OCI-LY3 (cell line): ENCODE measurements around the gene BTAF1.

ENCODE experiments used
- EZH2phosphoT487 ChIP-seq: fragments of 200-600 bp; shearing (Covaris generic); IDR thresholded peaks from 2 replicates; pipeline ENCODE4 v1.6.1; 2018; ENCODE audit warnings: antibody characterized with exemption, mixed run types, low read depth
- TF ChIP-seq, protein P1 (sequence below): fragments of 200-600, 300-600 bp; sonication (generic); IDR thresholded peaks from 2 replicates; pipeline ENCODE4 v1.5.1; 2014; ENCODE audit warnings: antibody characterized with exemption, low read length, low read depth

DNA sequence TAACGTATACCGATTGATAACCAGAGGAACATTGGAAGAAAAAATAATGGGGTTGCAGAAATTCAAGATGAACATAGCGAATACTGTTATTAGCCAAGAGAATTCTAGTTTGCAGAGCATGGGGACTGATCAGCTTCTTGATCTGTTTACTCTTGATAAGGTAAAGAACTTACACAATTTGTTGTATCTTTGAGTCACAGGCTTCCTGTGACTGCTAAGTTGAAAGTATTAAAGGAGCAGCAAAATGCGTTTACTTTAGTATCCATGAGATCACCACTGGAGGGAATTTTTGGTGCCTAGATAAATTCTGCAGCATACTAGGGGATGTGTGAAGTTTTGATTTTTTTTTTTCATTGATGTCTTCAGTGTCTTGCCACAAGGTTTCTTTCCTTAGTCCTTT lies 103.6 kb downstream of the BTAF1 start:
- no peak for TF ChIP-seq EZH2phosphoT487
- TF ChIP-seq, protein P1, sequence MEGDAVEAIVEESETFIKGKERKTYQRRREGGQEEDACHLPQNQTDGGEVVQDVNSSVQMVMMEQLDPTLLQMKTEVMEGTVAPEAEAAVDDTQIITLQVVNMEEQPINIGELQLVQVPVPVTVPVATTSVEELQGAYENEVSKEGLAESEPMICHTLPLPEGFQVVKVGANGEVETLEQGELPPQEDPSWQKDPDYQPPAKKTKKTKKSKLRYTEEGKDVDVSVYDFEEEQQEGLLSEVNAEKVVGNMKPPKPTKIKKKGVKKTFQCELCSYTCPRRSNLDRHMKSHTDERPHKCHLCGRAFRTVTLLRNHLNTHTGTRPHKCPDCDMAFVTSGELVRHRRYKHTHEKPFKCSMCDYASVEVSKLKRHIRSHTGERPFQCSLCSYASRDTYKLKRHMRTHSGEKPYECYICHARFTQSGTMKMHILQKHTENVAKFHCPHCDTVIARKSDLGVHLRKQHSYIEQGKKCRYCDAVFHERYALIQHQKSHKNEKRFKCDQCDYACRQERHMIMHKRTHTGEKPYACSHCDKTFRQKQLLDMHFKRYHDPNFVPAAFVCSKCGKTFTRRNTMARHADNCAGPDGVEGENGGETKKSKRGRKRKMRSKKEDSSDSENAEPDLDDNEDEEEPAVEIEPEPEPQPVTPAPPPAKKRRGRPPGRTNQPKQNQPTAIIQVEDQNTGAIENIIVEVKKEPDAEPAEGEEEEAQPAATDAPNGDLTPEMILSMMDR: no peak
